Adrenal gland (tissue), 5 donors: ENCODE results near the gene MMP19.

Experiments used
- CTCF ChIP-seq, 6 experiments: fragments of 450-650 bp in 4 of 6; fragments of 200-600 bp in 2 of 6; sonication (generic) in 1 of 6; IDR thresholded peaks; 1 replicate in 5 of 6; 2 replicates in 1 of 6; pipeline versions ENCODE4 v1.5.1 to v1.8.0; 2016 to 2021; ENCODE audit warnings: antibody characterized with exemption in 6 of 6, mild to moderate bottlenecking in 2 of 6, moderate library complexity in 1 of 6
- POLR2A ChIP-seq, 2 donors: fragments of 450-650 bp; IDR thresholded peaks; one replicate each; pipeline ENCODE4 v1.6.1; 2017; ENCODE audit warnings: antibody characterized with exemption in 2 of 2, mild to moderate bottlenecking in 2 of 2, moderate library complexity in 1 of 2
- donor health status: DM: no; HTN: no; CAD: no.

- TF ChIP-seq CTCF (IDR thresholded peaks at IDR 0.05) (no peak), POLR2A (IDR thresholded peaks at IDR 0.05) (no peak)
Observed at GRCh38 chr12:55788546-55788945, 54.2 kb downstream of the MMP19 start.
